Endodermal cell (in vitro differentiated cells): ENCODE data around the gene PPFIA4. TPM values are rescaled to one million over a fixed set of nuclear protein-coding genes. Genes with fewer than 3 reads are reported as not detected.

Experiments used
- DNase-seq: peaks from one replicate; pipeline ENCODE4 v3.0.0-alpha.2; 2017
- H3K27ac ChIP-seq: 2 replicates; pipeline ENCODE4 v1.5.1; 2013; ENCODE audit warnings: mild to moderate bottlenecking, low read depth, low read length, moderate library complexity
- H3K27me3 ChIP-seq: 2 replicates; pipeline ENCODE4 v1.6.1; 2013; ENCODE audit warnings: mild to moderate bottlenecking, low read length, moderate library complexity; ENCODE audit not compliant: insufficient read depth, control insufficient read depth, poor library complexity, severe bottlenecking
- H3K36me3 ChIP-seq: 2 replicates; pipeline ENCODE4 v1.7.0; 2013; ENCODE audit warnings: mild to moderate bottlenecking, low read length, moderate library complexity; ENCODE audit not compliant: control insufficient read depth, insufficient read depth
- H3K4me1 ChIP-seq: one replicate; pipeline ENCODE4 v1.7.0; 2013; ENCODE audit warnings: low read length; ENCODE audit not compliant: control insufficient read depth, insufficient read depth
- H3K4me3 ChIP-seq: 2 replicates; pipeline ENCODE4 v1.5.1; 2013; ENCODE audit warnings: mild to moderate bottlenecking, low read length, moderate library complexity
- H3K9ac ChIP-seq: 2 replicates; pipeline ENCODE4 v1.6.1; 2013; ENCODE audit warnings: mild to moderate bottlenecking, low read length, moderate library complexity; ENCODE audit not compliant: poor library complexity, severe bottlenecking; ENCODE audit errors: extremely low read depth
- H3K9me3 ChIP-seq: 2 replicates; pipeline ENCODE4 v1.6.1; 2013; ENCODE audit warnings: mild to moderate bottlenecking, low read length, moderate library complexity; ENCODE audit not compliant: control insufficient read depth
- H3K27ac Mint-ChIP-seq: 2 replicates; pipeline ENCODE4 v1.8.0; 2020; ENCODE audit warnings: mixed read lengths
- H3K27me3 Mint-ChIP-seq: 2 replicates; pipeline ENCODE4 v1.8.0; 2021; ENCODE audit warnings: mild to moderate bottlenecking, mixed read lengths; ENCODE audit not compliant: insufficient read depth
- H3K36me3 Mint-ChIP-seq: 2 replicates; pipeline ENCODE4 v1.8.0; 2020; ENCODE audit warnings: low read depth, mixed read lengths
- H3K4me1 Mint-ChIP-seq: 2 replicates; pipeline ENCODE4 v1.8.0; 2020; ENCODE audit warnings: mixed read lengths
- H3K4me3 Mint-ChIP-seq: 2 replicates; pipeline ENCODE4 v1.8.0; 2020; ENCODE audit warnings: mild to moderate bottlenecking, moderate library complexity, mixed read lengths
- H3K9me3 Mint-ChIP-seq: 2 replicates; pipeline ENCODE4 v1.8.0; 2020; ENCODE audit warnings: mild to moderate bottlenecking, mixed read lengths
- WGBS, 2 experiments: methylation state at CpG; one replicate each; pipeline versions ENCODE4 v1.1.5 to v1.1.7; 2013; ENCODE audit warnings: missing lambda C conversion rate in 2 of 2, mixed read lengths in 1 of 2; ENCODE audit not compliant: insufficient coverage in 1 of 2, insufficient read length in 1 of 2; 5-methylcytosine and 5-hydroxymethylcytosine counted together
- total RNA-seq, 2 donors: library from RNA; stranded (reverse); fragmentation: NEBNext Ultra II Directional in 1 of 2; extraction: Animal tissue kit (Norgen Biotek cat#: 25700) in 1 of 2; gene quantifications; 2 replicates in 1 of 2; 3 replicates in 1 of 2; pipeline ENCODE4 v1.2.1, GENCODE V29; 2021
- TF ChIP-seq, protein P1 (sequence below): fragments of 200-600 bp; sonication (generic); conservative IDR thresholded peaks from 2 replicates; pipeline ENCODE4 v1.5.0; 2021; ENCODE audit warnings: antibody characterized with exemption, mild to moderate bottlenecking

PPFIA4 gene
- total RNA-seq, 2 donors from 2014 or later: 8.4 to 12.1 TPM

GRCh38 chr1:203034422-203035110 is 8.3 kb downstream of the PPFIA4 start:
- H3K9me3 ChIP-seq: no peaks in the 10 kb centered on the region
- H3K36me3 Mint-ChIP-seq: no peaks in the 10 kb centered on the region
- peaks cover 2% of the 10 kb centered on the region for H3K4me1 Mint-ChIP-seq
- no peak overlapping the region for H3K9ac ChIP-seq
- no peaks in the 10 kb centered on the region for H3K27me3 ChIP-seq
- peaks cover 1% of the 10 kb centered on the region for H3K4me1 ChIP-seq
- peak; percentile 20 for DNase-seq
- 84 to 88% methylated on average over 2 to 9 of the region's 10 CpGs for WGBS, 2 experiments
- H3K27me3 Mint-ChIP-seq: peaks cover 9% of the 10 kb centered on the region
- no peaks in the 10 kb centered on the region for H3K36me3 ChIP-seq
- H3K9me3 Mint-ChIP-seq: peaks cover 2% of the 10 kb centered on the region
- H3K4me3 ChIP-seq: no peak overlapping the region
- H3K27ac ChIP-seq: no peak overlapping the region
- H3K4me3 Mint-ChIP-seq: no peak overlapping the region
- no peak overlapping the region for H3K27ac Mint-ChIP-seq
- TF ChIP-seq, protein P1, sequence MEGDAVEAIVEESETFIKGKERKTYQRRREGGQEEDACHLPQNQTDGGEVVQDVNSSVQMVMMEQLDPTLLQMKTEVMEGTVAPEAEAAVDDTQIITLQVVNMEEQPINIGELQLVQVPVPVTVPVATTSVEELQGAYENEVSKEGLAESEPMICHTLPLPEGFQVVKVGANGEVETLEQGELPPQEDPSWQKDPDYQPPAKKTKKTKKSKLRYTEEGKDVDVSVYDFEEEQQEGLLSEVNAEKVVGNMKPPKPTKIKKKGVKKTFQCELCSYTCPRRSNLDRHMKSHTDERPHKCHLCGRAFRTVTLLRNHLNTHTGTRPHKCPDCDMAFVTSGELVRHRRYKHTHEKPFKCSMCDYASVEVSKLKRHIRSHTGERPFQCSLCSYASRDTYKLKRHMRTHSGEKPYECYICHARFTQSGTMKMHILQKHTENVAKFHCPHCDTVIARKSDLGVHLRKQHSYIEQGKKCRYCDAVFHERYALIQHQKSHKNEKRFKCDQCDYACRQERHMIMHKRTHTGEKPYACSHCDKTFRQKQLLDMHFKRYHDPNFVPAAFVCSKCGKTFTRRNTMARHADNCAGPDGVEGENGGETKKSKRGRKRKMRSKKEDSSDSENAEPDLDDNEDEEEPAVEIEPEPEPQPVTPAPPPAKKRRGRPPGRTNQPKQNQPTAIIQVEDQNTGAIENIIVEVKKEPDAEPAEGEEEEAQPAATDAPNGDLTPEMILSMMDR: no peak

DNA sequence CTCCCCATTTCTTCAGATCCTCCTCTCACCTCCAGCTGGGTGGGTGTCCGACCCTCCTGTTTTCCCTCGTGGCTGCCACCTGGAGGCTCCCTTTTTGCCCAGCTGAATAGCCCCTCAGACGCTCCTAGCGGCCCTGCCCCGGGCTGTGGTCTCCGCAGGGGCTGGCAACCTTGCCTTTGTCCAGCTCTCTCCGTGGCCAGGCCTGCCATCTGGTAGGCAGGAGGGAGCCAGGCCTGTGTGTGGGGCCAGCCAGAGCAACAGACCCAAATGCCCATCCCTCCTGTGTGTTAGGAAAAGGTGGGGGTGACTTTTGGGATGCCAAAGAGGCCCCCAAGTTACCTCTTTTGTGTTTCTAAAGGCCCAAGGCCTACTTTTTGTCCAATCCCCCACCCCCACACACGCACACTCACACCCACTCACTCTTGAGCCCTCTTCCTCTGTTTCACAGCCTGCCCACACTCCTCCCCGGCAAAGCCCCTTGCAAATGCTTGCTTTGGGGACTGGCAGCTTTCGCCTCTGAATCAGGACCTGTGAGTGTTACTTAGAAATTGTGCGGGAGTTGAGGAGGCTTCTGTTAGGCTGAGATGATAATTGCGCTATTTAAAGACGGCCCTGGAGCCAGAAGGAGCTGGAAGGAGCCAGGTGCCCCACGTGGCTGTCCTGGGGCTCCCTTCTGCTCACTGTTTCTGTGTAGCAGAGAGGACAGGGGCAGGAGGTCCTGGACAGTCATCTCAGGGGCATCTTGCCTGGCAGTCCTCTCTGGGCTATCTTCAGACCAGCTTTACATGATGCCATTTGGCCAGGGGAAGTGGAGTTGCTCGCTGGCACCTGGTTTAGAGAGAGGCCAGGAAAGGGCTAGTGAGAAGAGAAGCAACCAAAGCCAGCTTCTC is 9.1 kb downstream of the PPFIA4 start:
- TF ChIP-seq, protein P1: no peak
- Mint-ChIP-seq H3K4me1 (peaks cover 8% of the 10 kb centered on the region), H3K9me3 (peaks cover 2% of the 10 kb centered on the region), H3K4me3 (no peak overlapping the region), H3K36me3 (no peaks in the 10 kb centered on the region), H3K27ac (no peak overlapping the region), H3K27me3 (peaks cover 4% of the 10 kb centered on the region)
- WGBS, 2 experiments: 80 to 84% methylated on average over 9 to 15 of the region's 15 CpGs
- H3K9ac ChIP-seq: no peak overlapping the region
- H3K27ac ChIP-seq: no peak overlapping the region
- H3K27me3 ChIP-seq: no peaks in the 10 kb centered on the region
- H3K36me3 ChIP-seq: no peaks in the 10 kb centered on the region
- no peak overlapping the region for H3K4me3 ChIP-seq
- DNase-seq: peak; percentile 49
- H3K9me3 ChIP-seq: no peaks in the 10 kb centered on the region
- H3K4me1 ChIP-seq: peaks cover 9% of the 10 kb centered on the region

- peaks cover 11% of the 10 kb centered on the region for H3K4me1 ChIP-seq
- no peak overlapping the region for H3K27ac Mint-ChIP-seq
- TF ChIP-seq, protein P1: no peak
- no peak overlapping the region for H3K4me3 Mint-ChIP-seq
- no peaks in the 10 kb centered on the region for H3K9me3 ChIP-seq
- no peaks in the 10 kb centered on the region for H3K36me3 Mint-ChIP-seq
- H3K36me3 ChIP-seq: no peaks in the 10 kb centered on the region
- peak; percentile 64 for DNase-seq
- H3K4me3 ChIP-seq: no peak overlapping the region
- H3K4me1 Mint-ChIP-seq: peaks cover 16% of the 10 kb centered on the region
- 82 to 100% methylated on average over 3 to 4 of the region's 4 CpGs for WGBS, 2 experiments
- no peak overlapping the region for H3K9ac ChIP-seq
- H3K27me3 ChIP-seq: no peaks in the 10 kb centered on the region
- peaks cover 2% of the 10 kb centered on the region for H3K27me3 Mint-ChIP-seq
- no peak overlapping the region for H3K27ac ChIP-seq
- peaks cover 2% of the 10 kb centered on the region for H3K9me3 Mint-ChIP-seq
Observed at GRCh38 chr1:203036135-203036534, 9.8 kb downstream of the PPFIA4 start.
